22Rv1 (cell line): ENCODE data around the gene TYRO3.

Experiments used
- H3K27ac ChIP-seq: fragments of 450-650 bp; 2 replicates; pipeline ENCODE4 v1.5.1; 2017
- ZFX ChIP-seq: fragments of 450-650 bp; IDR thresholded peaks from 2 replicates; pipeline ENCODE4 v1.6.1; 2017; ENCODE audit warnings: antibody characterized with exemption, borderline replicate concordance
- TF ChIP-seq, protein P1 (sequence below): fragments of 450-650 bp; IDR thresholded peaks from 2 replicates; pipeline ENCODE4 v1.5.1; 2017; ENCODE audit warnings: mild to moderate bottlenecking

The TYRO3 gene

DNA sequence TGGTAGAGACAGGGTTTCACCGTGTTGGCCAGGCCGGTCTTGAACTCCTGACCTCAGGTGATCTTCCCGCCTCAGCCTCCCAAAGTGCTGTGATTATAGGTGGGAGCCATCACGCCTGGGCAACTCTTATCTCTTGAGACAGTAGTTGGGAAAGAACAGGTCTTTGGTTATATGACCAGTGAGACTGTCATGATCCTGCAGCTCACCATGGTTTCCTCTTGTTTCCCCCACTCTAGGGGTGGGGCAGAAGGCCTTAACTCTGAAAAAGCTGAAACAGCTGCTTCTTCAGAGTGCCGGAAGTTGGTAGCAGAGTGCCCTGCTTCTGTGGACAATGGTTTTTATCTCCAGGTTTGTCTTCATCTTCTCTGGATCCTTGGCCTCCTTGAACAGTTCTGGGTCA, 4.7 kb upstream of the TYRO3 start:
- H3K27ac ChIP-seq: no peak overlapping the region
- TF ChIP-seq, protein P1, sequence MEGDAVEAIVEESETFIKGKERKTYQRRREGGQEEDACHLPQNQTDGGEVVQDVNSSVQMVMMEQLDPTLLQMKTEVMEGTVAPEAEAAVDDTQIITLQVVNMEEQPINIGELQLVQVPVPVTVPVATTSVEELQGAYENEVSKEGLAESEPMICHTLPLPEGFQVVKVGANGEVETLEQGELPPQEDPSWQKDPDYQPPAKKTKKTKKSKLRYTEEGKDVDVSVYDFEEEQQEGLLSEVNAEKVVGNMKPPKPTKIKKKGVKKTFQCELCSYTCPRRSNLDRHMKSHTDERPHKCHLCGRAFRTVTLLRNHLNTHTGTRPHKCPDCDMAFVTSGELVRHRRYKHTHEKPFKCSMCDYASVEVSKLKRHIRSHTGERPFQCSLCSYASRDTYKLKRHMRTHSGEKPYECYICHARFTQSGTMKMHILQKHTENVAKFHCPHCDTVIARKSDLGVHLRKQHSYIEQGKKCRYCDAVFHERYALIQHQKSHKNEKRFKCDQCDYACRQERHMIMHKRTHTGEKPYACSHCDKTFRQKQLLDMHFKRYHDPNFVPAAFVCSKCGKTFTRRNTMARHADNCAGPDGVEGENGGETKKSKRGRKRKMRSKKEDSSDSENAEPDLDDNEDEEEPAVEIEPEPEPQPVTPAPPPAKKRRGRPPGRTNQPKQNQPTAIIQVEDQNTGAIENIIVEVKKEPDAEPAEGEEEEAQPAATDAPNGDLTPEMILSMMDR: no peak
- no peak for TF ChIP-seq ZFX

DNA sequence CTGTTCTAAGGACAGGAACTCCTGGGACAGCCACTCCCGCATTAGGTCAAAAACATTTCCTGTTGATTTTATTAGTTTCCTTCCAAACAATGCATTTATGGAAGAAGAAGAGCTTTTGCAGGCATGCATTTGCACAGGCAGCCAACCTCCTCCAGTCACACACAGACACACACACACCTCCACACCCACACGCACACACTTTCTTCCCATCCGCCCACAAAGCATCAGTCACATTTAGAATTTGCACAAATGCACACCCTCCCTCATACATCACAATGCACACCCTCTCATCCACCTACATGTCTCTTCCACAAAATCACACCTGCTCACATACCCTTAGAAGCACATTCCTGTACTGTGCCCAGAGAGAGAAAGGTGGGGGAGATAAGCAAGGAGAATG, 4.1 kb upstream of the TYRO3 start:
- H3K27ac ChIP-seq: no peak overlapping the region

GRCh38 chr15:41556677-41557076, 2.3 kb upstream of the TYRO3 start:
- no peak overlapping the region for H3K27ac ChIP-seq
- TF ChIP-seq, protein P1: no peak
- no peak for TF ChIP-seq ZFX

More for the DNA sequence above, 4.1 kb upstream of the TYRO3 start:
- TF ChIP-seq, protein P1: no peak
- no peak for TF ChIP-seq ZFX

DNA sequence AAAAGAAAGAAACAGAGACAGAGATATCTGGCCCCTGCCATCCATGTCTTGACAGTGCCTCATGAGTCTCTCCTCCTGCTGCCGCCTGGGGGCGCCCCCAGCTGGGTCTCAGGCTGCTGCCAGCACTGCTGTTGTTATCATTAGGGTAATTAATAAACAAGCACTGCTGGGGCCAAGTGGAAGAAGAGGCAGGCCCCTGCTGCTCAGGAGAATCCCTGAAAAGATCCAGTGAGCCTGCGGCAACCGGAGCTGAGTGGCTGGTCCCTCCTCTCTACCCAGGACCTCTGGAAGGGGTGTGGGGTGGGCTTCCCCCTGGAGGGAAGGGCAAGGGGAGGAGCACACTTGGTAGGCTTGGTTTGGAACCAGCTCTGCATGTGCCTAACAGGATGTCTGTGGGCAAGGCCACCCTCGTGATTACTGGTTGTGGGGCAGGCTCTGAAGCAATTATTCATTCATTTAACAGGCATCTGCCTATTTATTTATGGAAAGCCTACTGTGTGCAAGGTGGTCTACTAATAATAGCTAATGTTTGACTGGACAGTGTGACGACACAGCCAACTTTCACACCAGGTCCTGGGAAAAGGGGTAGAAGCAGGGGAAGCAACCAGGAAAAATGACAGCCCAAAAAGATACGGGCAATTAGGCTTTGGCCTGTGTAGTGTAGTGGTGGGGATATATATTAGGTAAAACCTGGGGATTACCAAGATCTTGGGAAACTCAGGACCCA, 1.2 kb upstream of the TYRO3 start:
- peak overlapping the region; percentile 91 for H3K27ac ChIP-seq
- TF ChIP-seq, protein P1: peak; percentile 99
- no peak for TF ChIP-seq ZFX

DNA sequence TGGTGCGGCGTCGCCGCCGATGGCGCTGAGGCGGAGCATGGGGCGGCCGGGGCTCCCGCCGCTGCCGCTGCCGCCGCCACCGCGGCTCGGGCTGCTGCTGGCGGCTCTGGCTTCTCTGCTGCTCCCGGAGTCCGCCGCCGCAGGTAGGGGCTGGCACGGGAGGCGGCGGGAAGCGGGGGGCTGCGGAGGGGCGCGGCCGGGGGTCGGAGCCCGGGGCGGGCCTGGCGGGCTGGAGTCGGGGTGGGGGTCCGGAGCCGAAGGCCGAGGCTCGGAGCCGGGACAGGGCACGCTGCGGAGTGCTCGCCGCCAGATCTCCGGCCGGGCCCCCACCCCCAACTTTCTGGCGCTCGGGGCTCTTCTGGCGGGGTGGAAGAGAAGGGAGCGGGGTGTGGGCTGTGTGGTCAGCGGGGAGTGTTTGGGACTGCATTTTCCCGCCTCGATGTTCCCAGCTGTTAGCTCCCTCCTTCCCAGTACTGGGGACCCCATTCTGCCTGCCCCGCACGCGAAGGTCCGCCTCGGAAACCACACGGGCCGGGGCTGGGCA, 299 bp downstream of the TYRO3 start:
- TF ChIP-seq ZFX: no peak
- TF ChIP-seq, protein P1: no peak
- peak overlapping the region; percentile 91 for H3K27ac ChIP-seq

GRCh38 chr15:41560572-41560874, 1.5 kb downstream of the TYRO3 start:
- TF ChIP-seq ZFX: no peak
- no peak overlapping the region for H3K27ac ChIP-seq

- no peak overlapping the region for H3K27ac ChIP-seq
- TF ChIP-seq, protein P1: no peak
- TF ChIP-seq ZFX: no peak
Observed at GRCh38 chr15:41561104-41561776, 2.2 kb downstream of the TYRO3 start.
